HEK293 (cell line): Measurements from ENCODE around the gene BCORL1.
A peak's percentile ranks its signal among the peaks of the same experiment; 100 is the strongest.

Experiments
- CTCF ChIA-PET: fragments of 350-600 bp; formaldehyde crosslinking; extraction: SDS; loops from one replicate; lab custom pipeline; 2021; ENCODE audit warnings: antibody characterized with exemption; lab: Yijun Ruan, JAX
- POLR2A ChIA-PET: fragments of 300-600 bp; formaldehyde crosslinking; extraction: SDS; loops from one replicate; lab custom pipeline; 2020; ENCODE audit warnings: antibody characterized with exemption, inconsistent platforms; lab: Yijun Ruan, JAX
- H3K27ac ChIP-seq: fragments of 200-500 bp; sonication (Bioruptor generic); 2 replicates; pipeline ENCODE4 v1.5.1; 2014; ENCODE audit warnings: low read depth, low read length, control low read depth, inconsistent platforms; ENCODE audit errors: extremely low read depth
- H3K36me3 ChIP-seq, 2 experiments: fragments of 200-500 bp in 1 of 2; sonication (Bioruptor generic) in 1 of 2; 1 replicate in 1 of 2; 2 replicates in 1 of 2; pipeline ENCODE4 v1.5.1; 2014 to 2017; ENCODE audit warnings: inconsistent platforms in 2 of 2, low read length in 2 of 2; ENCODE audit not compliant: control insufficient read depth in 2 of 2, insufficient read depth in 1 of 2
- H3K4me1 ChIP-seq: fragments of 200-500 bp; sonication (Bioruptor generic); 2 replicates; pipeline ENCODE4 v1.5.1; 2014; ENCODE audit warnings: mild to moderate bottlenecking, low read length, inconsistent platforms; ENCODE audit not compliant: control insufficient read depth, insufficient read depth
- H3K4me3 ChIP-seq: 2 replicates; pipeline ENCODE4 v1.5.1; 2011; ENCODE audit warnings: low read depth, mild to moderate bottlenecking, control low read depth, low read length, moderate library complexity
- H3K9me3 ChIP-seq: fragments of 200-500 bp; sonication (Bioruptor generic); 2 replicates; pipeline ENCODE4 v1.5.1; 2014; ENCODE audit warnings: low read depth, low read length, inconsistent platforms; ENCODE audit not compliant: control insufficient read depth, insufficient read depth
- EGR2 ChIP-seq: fragments of 450-650 bp; formaldehyde crosslinking; IDR thresholded peaks from 2 replicates; pipeline ENCODE4 v1.5.1; 2016; ENCODE audit warnings: low read depth, missing biosample characterization, missing genetic modification characterization
- KLF1 ChIP-seq: fragments of 450-650 bp; formaldehyde crosslinking; IDR thresholded peaks from 2 replicates; pipeline ENCODE4 v1.5.1; 2016; ENCODE audit warnings: missing biosample characterization, missing genetic modification characterization
- TCF7L2 ChIP-seq: IDR thresholded peaks from 2 replicates; pipeline ENCODE4 v1.6.1; 2011; ENCODE audit warnings: low read depth, mild to moderate bottlenecking, inconsistent platforms, low read length, moderate library complexity, borderline replicate concordance
- ZFHX2 ChIP-seq: fragments of 450-650 bp; formaldehyde crosslinking; conservative IDR thresholded peaks from 2 replicates; pipeline ENCODE4 v1.5.1; 2016; ENCODE audit warnings: missing biosample characterization, missing genetic modification characterization
- ZFP3 ChIP-seq: fragments of 450-650 bp; formaldehyde crosslinking; IDR thresholded peaks from 2 replicates; pipeline ENCODE4 v1.5.1; 2016; ENCODE audit warnings: low read depth, missing biosample characterization, missing genetic modification characterization
- ZNF112 ChIP-seq: fragments of 450-650 bp; formaldehyde crosslinking; IDR thresholded peaks from 2 replicates; pipeline ENCODE4 v1.5.0; 2017; ENCODE audit warnings: missing biosample characterization, missing genetic modification characterization
- ZNF121 ChIP-seq: fragments of 450-650 bp; formaldehyde crosslinking; IDR thresholded peaks from 2 replicates; pipeline ENCODE4 v1.5.1; 2016; ENCODE audit warnings: missing biosample characterization, missing genetic modification characterization
- ZNF138 ChIP-seq: fragments of 450-650 bp; formaldehyde crosslinking; IDR thresholded peaks from 2 replicates; pipeline ENCODE4 v1.5.1; 2016; ENCODE audit warnings: missing biosample characterization, missing genetic modification characterization, borderline replicate concordance
- ZNF239 ChIP-seq: fragments of 450-650 bp; formaldehyde crosslinking; IDR thresholded peaks from 2 replicates; pipeline ENCODE4 v1.5.1; 2016; ENCODE audit warnings: missing biosample characterization, missing genetic modification characterization
- ZNF24 ChIP-seq: fragments of 450-650 bp; formaldehyde crosslinking; IDR thresholded peaks from 2 replicates; pipeline ENCODE4 v1.5.1; 2016; ENCODE audit warnings: missing biosample characterization, missing genetic modification characterization
- ZNF354C ChIP-seq: fragments of 450-650 bp; formaldehyde crosslinking; IDR thresholded peaks from 2 replicates; pipeline ENCODE4 v1.5.1; 2016; ENCODE audit warnings: missing biosample characterization, missing genetic modification characterization, low read depth, borderline replicate concordance
- ZNF529 ChIP-seq: fragments of 450-650 bp; formaldehyde crosslinking; IDR thresholded peaks from 2 replicates; pipeline ENCODE4 v1.5.1; 2017; ENCODE audit warnings: missing genetic modification characterization, missing biosample characterization; ENCODE audit not compliant: insufficient replicate concordance
- ZNF555 ChIP-seq: fragments of 450-650 bp; formaldehyde crosslinking; conservative IDR thresholded peaks from 2 replicates; pipeline ENCODE4 v1.5.1; 2017; ENCODE audit warnings: missing biosample characterization, mild to moderate bottlenecking, missing genetic modification characterization, inconsistent platforms
- ZNF610 ChIP-seq: fragments of 450-650 bp; formaldehyde crosslinking; IDR thresholded peaks from 2 replicates; pipeline ENCODE4 v1.5.1; 2016; ENCODE audit warnings: missing biosample characterization, missing genetic modification characterization, borderline replicate concordance
- ZNF624 ChIP-seq: fragments of 450-650 bp; formaldehyde crosslinking; IDR thresholded peaks from 2 replicates; pipeline ENCODE4 v1.5.1; 2017; ENCODE audit warnings: missing biosample characterization, missing genetic modification characterization
- ZNF660 ChIP-seq: fragments of 450-650 bp; IDR thresholded peaks from 2 replicates; pipeline ENCODE4 v1.5.1; 2018; ENCODE audit warnings: missing biosample characterization, mild to moderate bottlenecking, missing genetic modification characterization
- ZNF837 ChIP-seq: fragments of 450-650 bp; formaldehyde crosslinking; IDR thresholded peaks from 2 replicates; pipeline ENCODE4 v1.5.1; 2016; ENCODE audit warnings: missing biosample characterization, missing genetic modification characterization
- TF ChIP-seq, protein P1 (sequence below): fragments of 450-650 bp; formaldehyde crosslinking; IDR thresholded peaks from 2 replicates; pipeline ENCODE4 v1.5.1; 2016; ENCODE audit warnings: missing biosample characterization, missing genetic modification characterization
- TF ChIP-seq, protein P2 (sequence below): fragments of 450-650 bp; formaldehyde crosslinking; IDR thresholded peaks from 2 replicates; pipeline ENCODE4 v1.5.1; 2016; ENCODE audit warnings: missing biosample characterization, missing genetic modification characterization
- TF ChIP-seq, protein P3 (sequence below): fragments of 450-650 bp; formaldehyde crosslinking; IDR thresholded peaks from 2 replicates; pipeline ENCODE4 v1.5.1; 2016; ENCODE audit warnings: missing biosample characterization, missing genetic modification characterization
- TF ChIP-seq, protein P4 (sequence below): fragments of 450-650 bp; formaldehyde crosslinking; conservative IDR thresholded peaks from 2 replicates; pipeline ENCODE4 v1.5.1; 2016; ENCODE audit warnings: low read depth, missing biosample characterization, missing genetic modification characterization

The BCORL1 gene

DNA sequence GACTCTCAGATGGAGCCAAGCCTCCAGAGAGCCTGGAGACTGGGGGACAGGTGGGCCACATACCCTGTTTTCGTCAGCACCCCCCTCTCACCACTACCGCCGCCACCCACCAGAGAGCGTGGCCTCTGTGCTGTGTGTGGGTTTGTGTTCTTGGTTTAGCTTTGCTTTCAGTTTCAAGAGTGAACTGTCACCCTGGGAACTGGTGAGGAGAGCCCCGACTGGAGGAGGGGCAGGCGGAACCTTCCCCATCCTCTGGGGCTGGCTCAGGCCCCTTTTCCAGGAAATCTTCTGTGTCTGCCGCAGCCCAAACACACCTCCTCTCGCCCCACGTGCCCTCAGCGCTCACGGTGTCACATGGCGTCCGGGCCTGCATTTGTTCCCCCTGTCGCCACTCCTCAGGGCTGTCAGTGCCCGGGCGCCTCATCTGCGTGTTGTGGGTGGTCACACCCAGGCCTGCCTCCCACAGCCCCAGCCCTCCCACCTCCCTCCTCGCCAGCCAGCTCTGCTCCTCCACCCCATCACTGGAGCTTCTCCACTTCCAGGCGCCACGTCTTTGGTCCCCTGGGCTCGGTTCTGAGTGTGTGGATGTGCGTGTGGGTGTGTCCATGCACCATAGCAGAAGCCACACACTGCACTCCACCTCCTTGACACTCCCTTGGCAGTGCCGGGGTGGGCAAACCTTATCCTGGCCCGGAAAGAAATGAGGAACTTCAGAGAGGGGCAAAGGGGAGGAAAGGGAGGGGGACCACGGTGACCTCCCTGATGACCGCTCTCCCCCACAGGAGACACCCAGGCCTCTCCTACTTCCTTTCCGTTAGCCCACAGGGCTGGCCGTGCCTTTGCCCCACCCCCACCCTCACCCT is 100.0 kb downstream of the BCORL1 start:
- Histone ChIP-seq H3K4me3 (no peak overlapping the region), H3K9me3 (no peaks in the 10 kb centered on the region), H3K4me1 (no peaks in the 10 kb centered on the region), H3K27ac (no peak overlapping the region), H3K36me3 (peaks cover 0 to 4% of the 10 kb centered on the region in 2 experiments; a peak in 2 of 3 replicates)
- ChIA-PET POLR2A (interaction anchor here (0.6 kb wide), 1 partner anchor 172 kb away, joined by 3 read pairs; no protein-coding TSS in a partner anchor), CTCF (interaction anchor here (3.3 to 3.5 kb wide), 2 partner anchors 14 to 105 kb away, joined by 17 read pairs; no protein-coding TSS in a partner anchor)
- TF ChIP-seq ZFHX2 (peak; percentile 81), ZNF121 (tag by site-specific recombination) (no peak), ZNF555 (no peak), EGR2 (tag by site-specific recombination) (peak; percentile 61), ZNF837 (tag by site-specific recombination) (no peak), ZFP3 (no peak), ZNF660 (tag by site-specific recombination) (no peak), KLF1 (tag by site-specific recombination) (peak; percentile 44), ZNF529 (tag by site-specific recombination) (no peak), ZNF138 (tag by site-specific recombination) (no peak), ZNF24 (tag by site-specific recombination) (no peak), ZNF354C (no peak), ZNF610 (tag by site-specific recombination) (no peak), ZNF624 (no peak)
- TF ChIP-seq, protein P1, sequence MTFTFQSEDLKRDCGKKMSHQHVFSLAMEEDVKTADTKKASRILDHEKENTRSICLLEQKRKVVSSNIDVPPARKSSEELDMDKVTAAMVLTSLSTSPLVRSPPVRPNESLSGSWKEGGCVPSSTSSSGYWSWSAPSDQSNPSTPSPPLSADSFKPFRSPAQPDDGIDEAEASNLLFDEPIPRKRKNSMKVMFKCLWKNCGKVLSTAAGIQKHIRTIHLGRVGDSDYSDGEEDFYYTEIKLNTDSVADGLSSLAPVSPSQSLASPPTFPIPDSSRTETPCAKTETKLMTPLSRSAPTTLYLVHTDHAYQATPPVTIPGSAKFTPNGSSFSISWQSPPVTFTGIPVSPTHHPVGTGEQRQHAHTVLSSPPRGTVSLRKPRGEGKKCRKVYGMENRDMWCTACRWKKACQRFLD (tag by site-specific recombination) = no peak
- TF ChIP-seq, protein P2, sequence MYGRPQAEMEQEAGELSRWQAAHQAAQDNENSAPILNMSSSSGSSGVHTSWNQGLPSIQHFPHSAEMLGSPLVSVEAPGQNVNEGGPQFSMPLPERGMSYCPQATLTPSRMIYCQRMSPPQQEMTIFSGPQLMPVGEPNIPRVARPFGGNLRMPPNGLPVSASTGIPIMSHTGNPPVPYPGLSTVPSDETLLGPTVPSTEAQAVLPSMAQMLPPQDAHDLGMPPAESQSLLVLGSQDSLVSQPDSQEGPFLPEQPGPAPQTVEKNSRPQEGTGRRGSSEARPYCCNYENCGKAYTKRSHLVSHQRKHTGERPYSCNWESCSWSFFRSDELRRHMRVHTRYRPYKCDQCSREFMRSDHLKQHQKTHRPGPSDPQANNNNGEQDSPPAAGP (tag by site-specific recombination) = peak; percentile 47; the same call in 1 of the 2 replicates
- TF ChIP-seq, protein P3, sequence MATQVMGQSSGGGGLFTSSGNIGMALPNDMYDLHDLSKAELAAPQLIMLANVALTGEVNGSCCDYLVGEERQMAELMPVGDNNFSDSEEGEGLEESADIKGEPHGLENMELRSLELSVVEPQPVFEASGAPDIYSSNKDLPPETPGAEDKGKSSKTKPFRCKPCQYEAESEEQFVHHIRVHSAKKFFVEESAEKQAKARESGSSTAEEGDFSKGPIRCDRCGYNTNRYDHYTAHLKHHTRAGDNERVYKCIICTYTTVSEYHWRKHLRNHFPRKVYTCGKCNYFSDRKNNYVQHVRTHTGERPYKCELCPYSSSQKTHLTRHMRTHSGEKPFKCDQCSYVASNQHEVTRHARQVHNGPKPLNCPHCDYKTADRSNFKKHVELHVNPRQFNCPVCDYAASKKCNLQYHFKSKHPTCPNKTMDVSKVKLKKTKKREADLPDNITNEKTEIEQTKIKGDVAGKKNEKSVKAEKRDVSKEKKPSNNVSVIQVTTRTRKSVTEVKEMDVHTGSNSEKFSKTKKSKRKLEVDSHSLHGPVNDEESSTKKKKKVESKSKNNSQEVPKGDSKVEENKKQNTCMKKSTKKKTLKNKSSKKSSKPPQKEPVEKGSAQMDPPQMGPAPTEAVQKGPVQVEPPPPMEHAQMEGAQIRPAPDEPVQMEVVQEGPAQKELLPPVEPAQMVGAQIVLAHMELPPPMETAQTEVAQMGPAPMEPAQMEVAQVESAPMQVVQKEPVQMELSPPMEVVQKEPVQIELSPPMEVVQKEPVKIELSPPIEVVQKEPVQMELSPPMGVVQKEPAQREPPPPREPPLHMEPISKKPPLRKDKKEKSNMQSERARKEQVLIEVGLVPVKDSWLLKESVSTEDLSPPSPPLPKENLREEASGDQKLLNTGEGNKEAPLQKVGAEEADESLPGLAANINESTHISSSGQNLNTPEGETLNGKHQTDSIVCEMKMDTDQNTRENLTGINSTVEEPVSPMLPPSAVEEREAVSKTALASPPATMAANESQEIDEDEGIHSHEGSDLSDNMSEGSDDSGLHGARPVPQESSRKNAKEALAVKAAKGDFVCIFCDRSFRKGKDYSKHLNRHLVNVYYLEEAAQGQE (tag by site-specific recombination) = no peak

DNA sequence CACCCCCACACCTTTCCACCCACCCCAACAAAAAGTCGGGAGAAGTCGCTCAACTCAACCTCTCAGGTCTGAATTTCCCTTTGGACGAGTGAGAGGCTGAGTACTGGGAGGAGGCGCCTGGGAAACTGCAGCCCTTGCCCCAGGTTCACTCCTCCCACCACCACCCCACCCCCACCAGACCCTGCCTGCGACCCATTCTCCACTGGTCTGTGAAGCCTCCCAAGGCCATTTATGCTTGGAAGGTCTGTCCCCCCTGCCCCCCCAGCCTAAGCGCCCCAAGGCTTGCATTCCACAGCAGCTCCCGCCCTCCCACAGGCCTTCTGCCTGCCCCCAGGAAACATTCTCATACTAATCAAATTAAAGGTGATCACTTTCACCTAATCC is 100.7 kb downstream of the BCORL1 start:
- peaks cover 0 to 4% of the 10 kb centered on the region in 2 experiments; a peak in 2 of 3 replicates for H3K36me3 ChIP-seq
- CTCF ChIA-PET = interaction anchor here (0.6 kb wide), 1 partner anchor 8 kb away, joined by 5 read pairs; no protein-coding TSS in a partner anchor
- no peak overlapping the region for H3K4me3 ChIP-seq
- H3K27ac ChIP-seq = no peak overlapping the region
- POLR2A ChIA-PET = interaction anchor here (0.6 kb wide), 1 partner anchor 172 kb away, joined by 3 read pairs; no protein-coding TSS in a partner anchor
- no peaks in the 10 kb centered on the region for H3K9me3 ChIP-seq
- no peaks in the 10 kb centered on the region for H3K4me1 ChIP-seq
- TF ChIP-seq ZNF239 (tag by site-specific recombination) = no peak
- no peak for TF ChIP-seq TCF7L2
- no peak for TF ChIP-seq ZNF660 (tag by site-specific recombination)
- no peak for TF ChIP-seq ZNF112
- TF ChIP-seq, protein P4, sequence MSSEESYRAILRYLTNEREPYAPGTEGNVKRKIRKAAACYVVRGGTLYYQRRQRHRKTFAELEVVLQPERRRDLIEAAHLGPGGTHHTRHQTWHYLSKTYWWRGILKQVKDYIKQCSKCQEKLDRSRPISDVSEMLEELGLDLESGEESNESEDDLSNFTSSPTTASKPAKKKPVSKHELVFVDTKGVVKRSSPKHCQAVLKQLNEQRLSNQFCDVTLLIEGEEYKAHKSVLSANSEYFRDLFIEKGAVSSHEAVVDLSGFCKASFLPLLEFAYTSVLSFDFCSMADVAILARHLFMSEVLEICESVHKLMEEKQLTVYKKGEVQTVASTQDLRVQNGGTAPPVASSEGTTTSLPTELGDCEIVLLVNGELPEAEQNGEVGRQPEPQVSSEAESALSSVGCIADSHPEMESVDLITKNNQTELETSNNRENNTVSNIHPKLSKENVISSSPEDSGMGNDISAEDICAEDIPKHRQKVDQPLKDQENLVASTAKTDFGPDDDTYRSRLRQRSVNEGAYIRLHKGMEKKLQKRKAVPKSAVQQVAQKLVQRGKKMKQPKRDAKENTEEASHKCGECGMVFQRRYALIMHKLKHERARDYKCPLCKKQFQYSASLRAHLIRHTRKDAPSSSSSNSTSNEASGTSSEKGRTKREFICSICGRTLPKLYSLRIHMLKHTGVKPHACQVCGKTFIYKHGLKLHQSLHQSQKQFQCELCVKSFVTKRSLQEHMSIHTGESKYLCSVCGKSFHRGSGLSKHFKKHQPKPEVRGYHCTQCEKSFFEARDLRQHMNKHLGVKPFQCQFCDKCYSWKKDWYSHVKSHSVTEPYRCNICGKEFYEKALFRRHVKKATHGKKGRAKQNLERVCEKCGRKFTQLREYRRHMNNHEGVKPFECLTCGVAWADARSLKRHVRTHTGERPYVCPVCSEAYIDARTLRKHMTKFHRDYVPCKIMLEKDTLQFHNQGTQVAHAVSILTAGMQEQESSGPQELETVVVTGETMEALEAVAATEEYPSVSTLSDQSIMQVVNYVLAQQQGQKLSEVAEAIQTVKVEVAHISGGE (tag by site-specific recombination) = no peak
